Erythroblast (primary cell): ENCODE results near the gene ANAPC2.

Experiments
- DNase-seq, 2 experiments: peaks; one replicate each; lab custom pipeline; 2025; lab: John Stamatoyannopoulos, UW
- GATA1 ChIP-seq: IDR thresholded peaks from 2 replicates; pipeline ENCODE4 v1.6.1; 2011; ENCODE audit warnings: low read depth, mild to moderate bottlenecking, control low read depth, low read length, moderate library complexity
- POLR2A ChIP-seq: IDR thresholded peaks from 2 replicates; pipeline ENCODE4 v1.6.1; 2011; ENCODE audit warnings: mild to moderate bottlenecking, low read length

ANAPC2 gene

GRCh38 chr9:137199411-137200121 is 11.2 kb upstream of the ANAPC2 start:
- TF ChIP-seq POLR2A (no peak), GATA1 (no peak)
- DNase-seq = no peak

- DNase-seq = no peak
- TF ChIP-seq GATA1 (no peak), POLR2A (no peak)
Observed at GRCh38 chr9:137198902-137199283, 10.5 kb upstream of the ANAPC2 start.

- TF ChIP-seq GATA1 = no peak
- no peak for TF ChIP-seq POLR2A
- no peak for DNase-seq
Observed at GRCh38 chr9:137198051-137198901, 9.9 kb upstream of the ANAPC2 start.

GRCh38 chr9:137195525-137196220 is 7.3 kb upstream of the ANAPC2 start:
- TF ChIP-seq GATA1 (no peak), POLR2A (no peak)

GRCh38 chr9:137194909-137195308 is 6.5 kb upstream of the ANAPC2 start:
- TF ChIP-seq POLR2A (no peak), GATA1 (no peak)
- no peak for DNase-seq

More at GRCh38 chr9:137195525-137196220, 7.3 kb upstream of the ANAPC2 start:
- no peak for DNase-seq

GRCh38 chr9:137194388-137194787 is 6.0 kb upstream of the ANAPC2 start:
- DNase-seq = no peak
- TF ChIP-seq GATA1 (no peak), POLR2A (no peak)

GRCh38 chr9:137193771-137194170 is 5.4 kb upstream of the ANAPC2 start:
- no peak for TF ChIP-seq POLR2A
- no peak for TF ChIP-seq GATA1
- DNase-seq = no peak

- DNase-seq = no peak
- TF ChIP-seq POLR2A (no peak), GATA1 (no peak)
Observed at GRCh38 chr9:137192859-137193258, 4.5 kb upstream of the ANAPC2 start.

- DNase-seq = no peak
- TF ChIP-seq GATA1 (no peak), POLR2A (no peak)
Observed at GRCh38 chr9:137192448-137192780, 4.1 kb upstream of the ANAPC2 start.

- TF ChIP-seq POLR2A (no peak), GATA1 (no peak)
Observed at GRCh38 chr9:137191691-137192447, 3.5 kb upstream of the ANAPC2 start.

GRCh38 chr9:137191245-137191644 is 2.9 kb upstream of the ANAPC2 start:
- no peak for DNase-seq
- TF ChIP-seq POLR2A (no peak), GATA1 (no peak)

More at GRCh38 chr9:137191691-137192447, 3.5 kb upstream of the ANAPC2 start:
- DNase-seq = no peak

- no peak for TF ChIP-seq GATA1
- no peak for TF ChIP-seq POLR2A
- no peak for DNase-seq
Observed at GRCh38 chr9:137190315-137190856, 2.0 kb upstream of the ANAPC2 start.

- no peak for DNase-seq
- no peak for TF ChIP-seq GATA1
- no peak for TF ChIP-seq POLR2A
Observed at GRCh38 chr9:137189297-137190295, 1.2 kb upstream of the ANAPC2 start.
